ENCODE measurements around the gene UTP11. TPM values are rescaled to one million over a fixed set of nuclear protein-coding genes. Genes with fewer than 3 reads are reported as not detected.

Gene UTP11
- total RNA-seq, 1 donor from 2014 or later = 32.6 TPM

DNA sequence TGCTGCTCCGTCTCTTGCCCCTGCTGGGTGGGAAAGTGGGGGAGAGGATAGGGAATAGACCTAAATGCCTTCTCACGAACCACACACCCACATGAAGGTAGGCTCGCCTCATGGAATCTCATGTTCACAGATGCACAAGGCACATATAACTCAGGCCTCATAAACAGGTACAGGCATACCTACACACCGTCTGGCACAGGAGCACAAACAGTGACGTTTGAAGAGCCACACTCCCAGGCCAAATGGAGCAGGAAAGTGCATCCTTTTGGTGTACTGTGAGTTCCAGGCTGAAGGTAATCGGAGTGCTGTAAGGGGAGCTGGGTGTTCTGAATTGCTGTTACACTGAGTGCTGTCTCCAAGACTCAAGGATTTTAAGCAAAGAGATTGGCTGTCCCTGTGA is 13.1 kb downstream of the UTP11 start:
- Mint-ChIP-seq H3K27ac (ENCODE audit: unreplicated experiment) (no peak overlapping the region), H3K9me3 (ENCODE audit: unreplicated experiment) (no peaks in the 10 kb centered on the region), H3K4me3 (ENCODE audit: unreplicated experiment) (no peak overlapping the region), H3K4me1 (ENCODE audit: unreplicated experiment) (peaks cover 25% of the 10 kb centered on the region), H3K27me3 (ENCODE audit: unreplicated experiment) (no peaks in the 10 kb centered on the region), H3K36me3 (ENCODE audit: unreplicated experiment) (peaks cover 28% of the 10 kb centered on the region)
- no peak for DNase-seq (ENCODE audit: extremely low spot score, unreplicated experiment)
- TF ChIP-seq, protein P1, sequence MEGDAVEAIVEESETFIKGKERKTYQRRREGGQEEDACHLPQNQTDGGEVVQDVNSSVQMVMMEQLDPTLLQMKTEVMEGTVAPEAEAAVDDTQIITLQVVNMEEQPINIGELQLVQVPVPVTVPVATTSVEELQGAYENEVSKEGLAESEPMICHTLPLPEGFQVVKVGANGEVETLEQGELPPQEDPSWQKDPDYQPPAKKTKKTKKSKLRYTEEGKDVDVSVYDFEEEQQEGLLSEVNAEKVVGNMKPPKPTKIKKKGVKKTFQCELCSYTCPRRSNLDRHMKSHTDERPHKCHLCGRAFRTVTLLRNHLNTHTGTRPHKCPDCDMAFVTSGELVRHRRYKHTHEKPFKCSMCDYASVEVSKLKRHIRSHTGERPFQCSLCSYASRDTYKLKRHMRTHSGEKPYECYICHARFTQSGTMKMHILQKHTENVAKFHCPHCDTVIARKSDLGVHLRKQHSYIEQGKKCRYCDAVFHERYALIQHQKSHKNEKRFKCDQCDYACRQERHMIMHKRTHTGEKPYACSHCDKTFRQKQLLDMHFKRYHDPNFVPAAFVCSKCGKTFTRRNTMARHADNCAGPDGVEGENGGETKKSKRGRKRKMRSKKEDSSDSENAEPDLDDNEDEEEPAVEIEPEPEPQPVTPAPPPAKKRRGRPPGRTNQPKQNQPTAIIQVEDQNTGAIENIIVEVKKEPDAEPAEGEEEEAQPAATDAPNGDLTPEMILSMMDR (IDR thresholded peaks at IDR 0.05) = no peak

DNA sequence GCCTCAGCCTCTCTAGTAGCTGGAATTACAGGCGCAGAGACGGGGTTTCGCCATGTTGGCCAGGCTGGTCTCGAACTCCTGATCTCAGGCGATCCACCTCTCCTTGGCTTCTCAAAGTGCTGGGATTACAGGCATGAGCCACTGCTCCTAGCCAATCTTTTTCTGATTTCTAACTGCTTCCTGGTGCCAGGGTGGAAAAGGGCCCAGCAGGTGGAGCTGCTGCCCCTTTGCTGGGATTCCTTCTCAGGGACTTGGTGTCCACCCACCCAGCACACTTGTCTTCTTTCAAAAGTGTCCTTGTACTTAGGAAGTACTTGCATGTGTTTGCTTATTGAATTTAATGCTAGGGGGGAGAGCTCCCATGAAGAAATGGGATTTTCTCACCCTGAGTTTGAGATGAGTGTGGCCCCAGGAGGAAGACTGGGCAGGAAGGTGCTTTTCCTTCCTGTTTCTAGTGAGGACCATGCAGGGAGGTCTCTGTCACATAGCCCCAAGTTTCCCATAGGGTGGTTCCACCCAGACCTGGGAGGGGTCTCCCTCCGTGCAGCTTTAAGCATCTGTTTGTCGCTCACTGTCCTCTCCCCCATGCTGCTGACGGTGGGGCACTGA is 14.2 kb downstream of the UTP11 start:
- TF ChIP-seq, protein P1 (IDR thresholded peaks at IDR 0.05) = peak; percentile 81
- H3K4me3 Mint-ChIP-seq (ENCODE audit: unreplicated experiment) = no peak overlapping the region
- no peaks in the 10 kb centered on the region for H3K27me3 Mint-ChIP-seq (ENCODE audit: unreplicated experiment)
- no peak overlapping the region for H3K27ac Mint-ChIP-seq (ENCODE audit: unreplicated experiment)
- H3K9me3 Mint-ChIP-seq (ENCODE audit: unreplicated experiment) = no peaks in the 10 kb centered on the region
- peaks cover 27% of the 10 kb centered on the region for H3K36me3 Mint-ChIP-seq (ENCODE audit: unreplicated experiment)
- DNase-seq (ENCODE audit: extremely low spot score, unreplicated experiment) = no peak
- H3K4me1 Mint-ChIP-seq (ENCODE audit: unreplicated experiment) = peaks cover 25% of the 10 kb centered on the region

DNA sequence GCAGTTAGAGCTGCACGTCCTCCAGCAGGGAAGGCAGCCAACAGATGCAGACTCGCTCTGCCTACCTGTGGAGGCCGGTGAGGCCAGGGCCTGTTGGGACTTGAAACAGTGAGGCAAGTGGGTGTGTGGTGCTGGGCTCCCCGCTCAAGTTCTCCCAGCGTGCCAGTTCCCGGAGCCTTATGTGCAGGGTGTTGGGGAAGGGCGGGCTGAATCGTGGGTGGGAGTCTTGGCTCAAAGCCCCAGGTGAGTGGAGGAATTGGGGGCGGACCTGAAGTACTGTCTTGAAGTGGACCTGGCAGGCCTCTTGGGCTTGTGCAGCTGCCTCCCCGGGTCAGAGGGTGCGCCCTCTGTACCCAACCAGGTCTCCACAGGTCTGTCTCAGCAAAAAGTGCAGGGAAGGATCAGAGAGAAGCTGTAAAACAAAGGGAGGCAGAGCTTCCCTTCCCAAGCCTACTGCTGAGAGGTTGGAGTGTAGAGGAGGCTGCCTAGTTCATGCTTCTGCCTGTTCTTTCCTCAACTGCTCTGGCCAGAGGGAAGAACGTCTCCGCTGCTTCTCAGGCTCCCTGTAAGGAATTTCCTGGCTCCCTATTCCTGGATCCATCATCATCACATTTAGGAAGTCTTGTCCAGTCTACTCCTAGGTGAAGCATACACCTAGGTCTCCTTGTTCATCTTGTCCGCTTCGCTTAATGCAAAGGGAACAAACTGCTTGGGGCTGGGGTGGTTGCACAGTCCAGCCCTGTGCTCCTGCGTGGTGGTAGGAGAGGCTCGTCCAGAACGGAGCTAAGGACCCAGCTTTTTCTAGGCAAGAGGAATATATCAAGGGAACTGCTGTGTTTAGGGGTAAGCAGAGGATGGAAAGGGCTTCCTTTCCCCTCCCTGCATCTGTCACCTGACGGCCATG is 14.9 kb downstream of the UTP11 start:
- Mint-ChIP-seq H3K4me3 (ENCODE audit: unreplicated experiment) (no peak overlapping the region), H3K27ac (ENCODE audit: unreplicated experiment) (no peak overlapping the region), H3K36me3 (ENCODE audit: unreplicated experiment) (peaks cover 22% of the 10 kb centered on the region), H3K9me3 (ENCODE audit: unreplicated experiment) (no peaks in the 10 kb centered on the region), H3K27me3 (ENCODE audit: unreplicated experiment) (no peaks in the 10 kb centered on the region), H3K4me1 (ENCODE audit: unreplicated experiment) (peaks cover 25% of the 10 kb centered on the region)
- DNase-seq (ENCODE audit: extremely low spot score, unreplicated experiment) = no peak
- TF ChIP-seq, protein P1 (IDR thresholded peaks at IDR 0.05) = no peak

DNA sequence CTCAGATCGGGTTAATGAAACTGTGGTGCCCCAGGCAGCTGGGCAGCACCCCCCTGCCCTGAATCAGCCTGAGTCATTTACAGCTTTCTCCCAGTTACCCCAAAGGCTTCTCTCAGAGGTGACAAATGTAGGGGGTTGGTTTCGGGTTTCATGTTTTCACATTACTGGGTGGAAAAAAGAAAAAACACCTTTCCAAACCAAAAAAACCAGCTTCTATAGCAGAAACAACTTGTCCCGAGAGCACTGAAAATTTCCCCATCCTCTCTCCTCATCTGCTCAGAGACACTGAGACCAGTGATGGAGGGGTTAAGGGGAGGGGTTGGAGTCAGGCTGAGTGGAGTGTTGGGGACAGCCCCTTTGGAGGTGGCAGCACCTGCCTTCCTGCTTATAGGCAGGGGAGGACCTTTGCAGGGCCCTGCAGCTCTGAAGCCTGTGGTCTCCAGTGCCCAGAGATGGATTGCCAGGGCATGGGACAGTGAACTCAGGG is 15.6 kb downstream of the UTP11 start:
- no peak overlapping the region for H3K4me3 Mint-ChIP-seq (ENCODE audit: unreplicated experiment)
- TF ChIP-seq, protein P1 (IDR thresholded peaks at IDR 0.05) = no peak
- H3K9me3 Mint-ChIP-seq (ENCODE audit: unreplicated experiment) = no peaks in the 10 kb centered on the region
- no peak overlapping the region for H3K27ac Mint-ChIP-seq (ENCODE audit: unreplicated experiment)
- peaks cover 16% of the 10 kb centered on the region for H3K36me3 Mint-ChIP-seq (ENCODE audit: unreplicated experiment)
- peaks cover 25% of the 10 kb centered on the region for H3K4me1 Mint-ChIP-seq (ENCODE audit: unreplicated experiment)
- no peak for DNase-seq (ENCODE audit: extremely low spot score, unreplicated experiment)
- H3K27me3 Mint-ChIP-seq (ENCODE audit: unreplicated experiment) = no peaks in the 10 kb centered on the region

DNA sequence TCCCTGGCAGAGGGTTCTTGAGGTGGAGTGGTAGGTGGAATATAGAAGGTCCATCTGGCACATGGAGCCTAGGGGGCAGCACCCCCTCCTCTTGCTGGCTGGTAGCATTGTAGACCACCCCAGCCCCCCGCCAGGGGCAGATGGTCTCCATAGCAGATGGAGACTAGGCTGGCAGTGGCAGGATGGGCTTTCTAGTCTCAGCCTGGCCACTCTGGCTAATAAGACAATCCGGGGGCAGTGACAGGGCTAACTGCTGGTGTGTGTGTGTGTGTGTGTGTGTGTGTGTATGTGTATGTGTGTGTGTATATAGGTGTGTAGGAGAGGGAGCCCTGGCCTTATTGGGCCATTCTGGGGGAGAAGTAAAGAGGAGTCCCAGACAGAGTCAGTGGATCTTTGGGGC is 16.1 kb downstream of the UTP11 start:
- Mint-ChIP-seq H3K4me1 (ENCODE audit: unreplicated experiment) (peaks cover 25% of the 10 kb centered on the region), H3K4me3 (ENCODE audit: unreplicated experiment) (no peak overlapping the region), H3K36me3 (ENCODE audit: unreplicated experiment) (peaks cover 16% of the 10 kb centered on the region), H3K27ac (ENCODE audit: unreplicated experiment) (no peak overlapping the region), H3K27me3 (ENCODE audit: unreplicated experiment) (no peaks in the 10 kb centered on the region), H3K9me3 (ENCODE audit: unreplicated experiment) (no peaks in the 10 kb centered on the region)
- TF ChIP-seq, protein P1 (IDR thresholded peaks at IDR 0.05) = no peak
- DNase-seq (ENCODE audit: extremely low spot score, unreplicated experiment) = no peak
